ENCODE measurements around the gene KAT5. TPM values are rescaled to one million over a fixed set of nuclear protein-coding genes. Genes with fewer than 3 reads are reported as not detected.

Gene KAT5
- total RNA-seq, 4 donors from 2014 or later = 66.4 to 77.1 (median 68.3) TPM

Small RNA genes lying within 50 kb of the gene (small RNA-seq; reads per million reads assigned to genes)
- 0 reads per million in 3 donors for gene RN7SL309P

Other genes starting within 250 kb of the KAT5 start
- over 10,000 TPM in 1 of 4 donors, 1,000 to 10,000 TPM in 3; 2,724 to 15,405 (median 5,373) TPM for gene MALAT1, start 213.2 kb upstream of the KAT5 start, total RNA-seq
- 100 to 1,000 TPM in 2 of 4 donors, 10 to 100 TPM in 2; 74.3 to 115 (median 104) TPM for gene SCYL1, start 187.2 kb upstream of the KAT5 start, total RNA-seq
- gene LTBP3, start 153.9 kb upstream of the KAT5 start, total RNA-seq = 100 to 1,000 TPM; 107 to 208 (median 137) TPM
- gene ZNRD2, start 141.8 kb upstream of the KAT5 start, total RNA-seq = 10 to 100 TPM; 43.6 to 77.3 (median 63.3) TPM
- 10 to 100 TPM; 47.9 to 90.4 (median 75.0) TPM for gene FAM89B, start 139.7 kb upstream of the KAT5 start, total RNA-seq
- gene EHBP1L1, start 136.2 kb upstream of the KAT5 start, total RNA-seq = 100 to 1,000 TPM; 186 to 472 (median 293) TPM
- gene KCNK7, start 116.5 kb upstream of the KAT5 start, total RNA-seq = 1 to 10 TPM in 3 of 4 donors, under 1 TPM in 1; 0.99 to 1.2 (median 1.2) TPM
- 10 to 100 TPM; 29.9 to 41.7 (median 37.6) TPM for gene MAP3K11, start 98.0 kb upstream of the KAT5 start, total RNA-seq
- 10 to 100 TPM; 21.4 to 43.1 (median 27.1) TPM for gene PCNX3, start 96.5 kb upstream of the KAT5 start, total RNA-seq
- gene SIPA1, start 74.2 kb upstream of the KAT5 start, total RNA-seq = 10 to 100 TPM; 40.7 to 56.3 (median 45.8) TPM
- 10 to 100 TPM; 51.5 to 84.6 (median 82.1) TPM for gene RELA, start 49.3 kb upstream of the KAT5 start, total RNA-seq
- gene RNASEH2C, start 8.5 kb downstream of the KAT5 start, total RNA-seq = 100 to 1,000 TPM in 1 of 4 donors, 10 to 100 TPM in 3; 72.1 to 137 (median 80.9) TPM
- 10 to 100 TPM; 15.0 to 28.0 (median 24.2) TPM for gene AP5B1, start 68.7 kb downstream of the KAT5 start, total RNA-seq
- gene OVOL1, start 74.8 kb downstream of the KAT5 start, total RNA-seq = not detected
- under 1 TPM; 0.33 to 0.78 (median 0.41) TPM for gene SNX32, start 121.7 kb downstream of the KAT5 start, total RNA-seq
- 100 to 1,000 TPM; 610 to 793 (median 738) TPM for gene CFL1, start 145.9 kb downstream of the KAT5 start, total RNA-seq
- 10 to 100 TPM; 42.2 to 74.2 (median 58.3) TPM for gene MUS81, start 148.2 kb downstream of the KAT5 start, total RNA-seq
- gene EFEMP2, start 160.5 kb downstream of the KAT5 start, total RNA-seq = 100 to 1,000 TPM in 1 of 4 donors, 10 to 100 TPM in 3; 71.8 to 111 (median 82.2) TPM
- 1 to 10 TPM in 3 of 4 donors, under 1 TPM in 1; 0.83 to 2.7 (median 1.5) TPM for gene CTSW, start 167.6 kb downstream of the KAT5 start, total RNA-seq
- 10 to 100 TPM; 33.2 to 74.3 (median 48.6) TPM for gene FIBP, start 176.2 kb downstream of the KAT5 start, total RNA-seq
- gene CCDC85B, start 178.4 kb downstream of the KAT5 start, total RNA-seq = 10 to 100 TPM; 63.5 to 99.5 (median 84.6) TPM
- 10 to 100 TPM in 1 of 4 donors, 1 to 10 TPM in 2, not detected in 1; 3.2 to 47.2 (median 8.7) TPM for gene FOSL1, start 188.1 kb downstream of the KAT5 start, total RNA-seq
- 10 to 100 TPM; 18.2 to 56.0 (median 28.0) TPM for gene C11orf68, start 206.8 kb downstream of the KAT5 start, total RNA-seq
- gene DRAP1, start 207.2 kb downstream of the KAT5 start, total RNA-seq = 100 to 1,000 TPM in 2 of 4 donors, 10 to 100 TPM in 2; 78.4 to 122 (median 101) TPM
- gene TSGA10IP, start 233.2 kb downstream of the KAT5 start, total RNA-seq = not detected
- 10 to 100 TPM; 47.8 to 65.0 (median 58.7) TPM for gene SART1, start 249.5 kb downstream of the KAT5 start, total RNA-seq